NCI-H524 (cell line): ENCODE data around the gene WDR75.
"Not testable (repeated sequence)": the region's sequence is repeated elsewhere in the genome, so short reads cannot be mapped to it uniquely, and the experiment has no call there.

Experiments
- DNase-seq, 2 experiments: peaks; one replicate each; lab custom pipeline; 2025; lab: John Stamatoyannopoulos, UW

Gene WDR75

DNA sequence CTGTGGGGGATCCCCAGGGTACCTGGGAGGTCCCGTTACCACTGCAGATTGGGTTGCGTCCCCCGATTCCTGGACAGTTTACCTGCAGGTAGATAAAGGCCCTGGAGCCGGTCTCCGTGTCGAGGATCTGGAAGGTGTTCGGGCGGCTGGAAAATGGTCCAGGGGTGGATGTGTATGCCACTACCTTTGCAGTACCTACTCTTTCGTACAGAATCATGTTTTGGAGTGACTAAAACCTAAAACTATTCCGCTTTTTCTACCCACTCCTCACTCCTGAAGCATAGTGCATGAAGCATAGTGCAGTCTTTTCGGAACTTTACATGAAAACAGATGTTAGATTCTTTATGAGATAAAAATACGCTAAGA lies 418 bp downstream of the WDR75 start:
- no peak for DNase-seq

DNA sequence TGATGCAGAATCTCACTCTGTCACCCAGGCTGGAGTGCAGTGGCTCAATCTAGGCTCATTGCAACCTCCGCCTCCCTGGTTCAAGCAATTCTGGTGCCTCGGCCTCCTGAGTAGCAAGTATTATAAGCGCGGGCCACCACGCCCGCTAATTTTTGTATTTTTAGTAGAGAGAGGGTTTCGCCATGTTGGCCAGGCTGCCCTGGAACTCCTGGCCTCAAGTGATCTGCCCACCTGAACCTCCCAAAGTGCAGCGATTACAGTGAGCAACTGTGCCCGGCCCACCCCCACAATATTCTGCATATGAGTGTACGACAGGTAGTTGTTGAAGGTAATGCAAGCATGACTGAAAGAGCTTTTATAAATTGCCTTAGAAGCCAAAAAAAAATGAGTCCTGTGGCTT lies 1.2 kb downstream of the WDR75 start:
- DNase-seq = no peak

DNA sequence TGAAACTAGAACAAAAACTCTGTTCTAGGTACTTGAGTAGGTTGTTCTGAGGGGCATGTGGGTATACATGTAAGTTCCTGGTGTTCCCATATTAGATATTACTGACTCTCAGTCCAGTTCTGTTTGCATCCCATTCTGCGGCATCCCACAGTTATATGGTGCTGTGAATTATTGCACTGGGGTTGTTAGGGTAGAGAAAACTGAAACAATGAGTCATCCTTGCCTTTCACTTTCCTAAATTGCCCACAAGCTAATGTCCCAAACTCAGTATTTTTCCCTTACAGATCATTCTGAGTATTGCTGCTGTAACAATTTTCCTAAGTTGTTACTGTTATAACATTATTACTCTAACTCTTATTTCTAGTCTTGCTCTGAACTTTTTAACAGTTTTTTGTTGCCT lies 3.0 kb downstream of the WDR75 start:
- no peak for DNase-seq

- no peak for DNase-seq
Observed at GRCh38 chr2:189446780-189447179, 5.5 kb downstream of the WDR75 start.

DNA sequence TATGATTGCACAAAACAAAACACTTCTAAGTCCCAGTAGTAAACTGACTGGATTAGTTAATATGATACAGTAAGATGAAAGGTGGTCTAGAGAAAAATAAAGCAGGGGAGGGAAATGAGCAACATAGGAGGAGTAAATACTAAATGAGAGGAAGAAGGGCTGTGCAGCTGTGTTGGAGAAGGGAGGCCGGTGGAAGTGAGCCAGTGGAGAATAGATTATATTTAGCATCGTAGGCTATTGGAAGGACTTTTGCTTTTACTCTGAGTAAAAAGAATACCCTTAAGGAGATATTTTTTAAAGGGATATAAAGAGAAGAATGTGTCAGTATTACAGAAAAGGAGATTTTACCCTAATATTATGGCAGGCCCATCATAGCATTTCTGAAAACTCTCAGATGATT lies 12.7 kb downstream of the WDR75 start:
- no peak for DNase-seq

- DNase-seq = no peak
Observed at GRCh38 chr2:189465076-189465475, 23.8 kb downstream of the WDR75 start.

DNA sequence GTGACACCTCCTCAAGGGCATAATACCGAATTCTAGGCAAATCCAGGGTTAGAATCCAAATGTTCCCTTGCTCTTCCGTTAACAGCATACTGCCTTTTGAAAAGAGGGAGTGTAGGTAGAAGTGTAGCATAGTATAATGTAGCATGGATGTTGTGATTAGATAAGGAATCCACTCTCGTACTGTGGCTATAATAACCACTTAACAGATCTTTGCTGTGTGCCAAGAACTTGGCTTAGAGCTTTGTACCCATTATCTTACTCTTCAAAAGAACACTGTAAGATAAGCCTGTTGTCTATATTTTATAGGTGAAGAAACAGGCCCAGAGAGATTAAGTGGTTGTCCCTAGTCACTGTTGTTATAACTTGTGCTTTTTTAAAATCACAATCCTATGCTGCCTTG lies 24.2 kb downstream of the WDR75 start:
- DNase-seq = no peak

DNA sequence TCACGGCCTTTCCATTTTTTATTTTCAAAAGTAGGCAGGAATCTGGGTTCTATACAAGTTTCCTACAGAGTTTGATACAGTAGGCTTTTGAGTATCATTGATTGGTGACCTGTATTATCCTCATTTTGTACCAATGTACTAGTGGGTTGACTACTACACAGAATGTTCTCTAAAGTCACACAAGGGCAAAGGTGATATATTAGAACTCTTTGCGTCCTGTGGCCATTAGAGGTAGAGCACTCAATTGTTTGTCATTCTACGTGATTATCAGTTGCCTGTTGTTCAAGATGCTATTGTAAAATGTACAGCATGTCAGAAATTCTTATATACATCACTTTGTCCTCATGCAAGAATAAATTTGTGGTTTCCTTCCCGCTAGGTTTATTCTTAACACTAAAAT lies 24.8 kb downstream of the WDR75 start:
- no peak for DNase-seq

- DNase-seq = peak; percentile 15 to 27
Observed at GRCh38 chr2:189466656-189467055, 25.4 kb downstream of the WDR75 start.

GRCh38 chr2:189467160-189467559 lies 25.9 kb downstream of the WDR75 start:
- no peak for DNase-seq

DNA sequence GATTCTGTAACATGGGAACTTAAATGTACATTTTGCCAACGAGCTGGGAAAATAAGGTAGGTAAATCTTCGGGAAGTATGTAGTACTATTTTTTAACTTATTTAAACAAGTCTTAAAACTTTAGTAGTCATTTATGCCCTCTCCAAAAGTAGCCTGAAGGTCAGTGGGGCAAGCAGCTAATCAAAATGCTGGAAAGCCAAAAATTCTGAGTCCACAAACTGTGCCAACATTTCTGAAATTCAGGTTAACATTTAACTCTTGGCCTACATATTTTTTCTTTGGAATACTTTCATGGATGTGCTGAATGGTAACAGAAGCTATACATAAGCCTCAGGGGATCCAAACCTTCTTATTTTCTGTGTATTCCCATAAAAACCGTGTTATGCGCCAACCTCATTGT lies 26.3 kb downstream of the WDR75 start:
- DNase-seq = no peak

DNA sequence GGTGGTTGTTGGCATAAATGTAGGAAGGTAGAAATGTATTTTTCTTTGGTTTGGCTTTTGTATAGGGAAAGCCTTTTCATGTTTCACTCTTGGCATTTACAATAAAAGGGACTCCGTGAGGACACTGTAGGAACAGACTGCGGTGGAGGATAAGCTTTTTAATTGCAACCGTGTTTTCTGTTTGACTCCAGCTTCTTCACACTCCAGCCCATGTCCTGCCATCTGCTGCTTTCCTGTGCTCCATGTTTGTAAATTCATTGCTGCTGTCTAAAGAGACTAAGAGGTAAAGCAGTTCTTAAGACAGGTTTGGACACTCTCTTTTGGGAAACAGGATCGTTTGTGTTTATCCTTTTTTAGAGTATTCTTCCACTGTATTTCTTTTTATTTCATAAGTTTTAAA lies 33.3 kb downstream of the WDR75 start:
- peak; percentile 56 to 88 for DNase-seq

DNA sequence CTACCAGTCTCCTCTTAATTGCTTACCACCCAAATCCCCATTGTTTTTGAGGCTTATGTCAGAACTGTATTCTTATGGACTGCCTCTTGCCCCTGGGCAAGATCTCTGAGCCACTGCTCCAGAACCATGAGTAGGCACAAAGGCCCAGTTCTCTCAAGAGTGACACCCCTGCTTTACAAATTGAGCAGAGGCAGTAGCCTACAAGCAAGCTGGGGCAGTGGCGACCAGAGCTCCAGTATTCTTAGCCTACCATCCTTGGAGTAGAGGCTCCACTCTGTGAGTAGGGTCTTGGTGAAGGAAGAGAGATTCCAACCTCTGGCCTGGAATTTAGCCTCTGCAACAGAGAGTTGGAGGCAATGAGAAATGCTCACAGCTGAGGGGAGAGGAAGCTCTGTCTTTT lies 36.5 kb downstream of the WDR75 start:
- no peak for DNase-seq

GRCh38 chr2:189478289-189478688 lies 37.0 kb downstream of the WDR75 start:
- DNase-seq = not testable (repeated sequence)

- DNase-seq = no peak
Observed at GRCh38 chr2:189481071-189481470, 39.8 kb downstream of the WDR75 start.

- no peak for DNase-seq
Observed at GRCh38 chr2:189483571-189483970, 42.3 kb downstream of the WDR75 start.

GRCh38 chr2:189483980-189484740 lies 42.9 kb downstream of the WDR75 start:
- DNase-seq = no peak

DNA sequence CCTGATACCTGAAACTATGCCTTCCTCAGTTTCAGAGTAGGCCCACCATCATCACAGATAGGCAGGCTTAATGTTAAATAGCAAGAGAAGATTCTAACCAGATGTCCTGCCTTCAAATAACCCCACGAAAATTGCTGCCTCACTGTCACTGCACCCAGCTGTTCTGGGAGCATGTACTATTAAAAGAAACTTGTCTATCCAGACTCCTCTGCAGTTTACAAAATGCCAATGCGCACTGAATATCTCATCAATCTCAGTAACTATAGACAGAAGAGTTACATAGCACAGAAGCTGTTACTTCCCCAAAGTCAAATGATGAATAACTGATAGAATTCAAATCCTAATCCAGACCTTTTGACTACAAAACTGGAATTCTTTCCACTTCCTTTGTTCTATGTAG lies 43.9 kb downstream of the WDR75 start:
- no peak for DNase-seq

GRCh38 chr2:189486237-189486770 lies 45.0 kb downstream of the WDR75 start:
- DNase-seq = no peak

DNA sequence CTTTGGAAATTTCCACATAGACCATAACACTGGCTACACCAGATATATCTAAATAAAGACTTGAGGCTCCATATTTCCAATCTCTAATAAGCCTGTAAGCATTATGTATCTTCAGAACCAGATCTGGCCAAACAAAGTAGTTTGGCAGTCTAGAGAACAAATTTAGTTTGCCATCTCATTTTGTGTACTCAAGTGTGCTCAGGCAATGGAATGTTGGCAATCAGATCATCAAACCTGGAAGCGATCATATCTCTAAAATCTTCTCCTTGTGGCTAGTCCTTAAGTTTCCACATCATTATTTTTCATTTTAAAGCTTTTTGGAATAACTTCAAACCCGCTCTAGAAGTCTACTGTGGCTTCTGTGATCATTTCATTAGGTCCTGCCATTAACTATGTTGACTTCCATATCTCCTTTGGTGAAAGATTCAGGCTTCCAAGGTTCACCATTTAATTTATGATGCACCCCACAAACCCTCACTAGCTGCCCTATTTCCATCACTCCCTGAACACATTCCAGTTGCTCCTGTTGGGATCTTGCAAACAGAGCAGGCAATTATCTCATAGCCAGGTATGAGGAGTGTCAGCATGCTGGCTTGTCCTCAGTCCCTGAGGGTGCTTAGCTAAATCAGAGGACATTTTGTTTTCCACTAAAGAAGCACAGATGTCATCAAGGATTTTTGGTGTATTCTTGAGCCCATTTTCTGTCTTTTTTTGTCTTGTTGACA lies 46.2 kb downstream of the WDR75 start:
- DNase-seq = no peak

- DNase-seq = no peak
Observed at GRCh38 chr2:189488008-189488310, 46.7 kb downstream of the WDR75 start.

GRCh38 chr2:189492451-189492850 lies 51.2 kb downstream of the WDR75 start:
- DNase-seq = no peak

DNA sequence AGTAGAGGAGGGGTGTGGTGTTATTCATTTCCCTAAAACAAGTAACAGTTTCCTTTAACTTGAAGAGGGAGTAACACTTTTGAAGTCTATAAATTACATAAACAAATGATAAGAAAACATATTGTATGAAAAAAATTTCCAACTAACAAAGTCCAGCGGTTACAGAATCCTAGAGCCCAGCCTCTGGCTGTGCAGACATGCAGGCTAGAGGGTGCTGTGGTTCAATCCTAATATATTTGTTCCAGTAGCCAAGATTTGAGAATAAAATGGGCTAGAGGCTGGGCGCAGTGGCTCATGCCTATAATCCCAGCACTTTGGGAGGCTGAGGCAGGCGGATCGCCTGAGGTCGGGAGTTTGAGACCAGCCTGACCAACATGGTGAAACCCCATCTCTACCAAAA lies 56.9 kb downstream of the WDR75 start:
- DNase-seq = no peak

- DNase-seq = no peak
Observed at GRCh38 chr2:189499137-189499536, 57.9 kb downstream of the WDR75 start.
